ENCODE measurements around the gene FLACC1.

Gene FLACC1

DNA sequence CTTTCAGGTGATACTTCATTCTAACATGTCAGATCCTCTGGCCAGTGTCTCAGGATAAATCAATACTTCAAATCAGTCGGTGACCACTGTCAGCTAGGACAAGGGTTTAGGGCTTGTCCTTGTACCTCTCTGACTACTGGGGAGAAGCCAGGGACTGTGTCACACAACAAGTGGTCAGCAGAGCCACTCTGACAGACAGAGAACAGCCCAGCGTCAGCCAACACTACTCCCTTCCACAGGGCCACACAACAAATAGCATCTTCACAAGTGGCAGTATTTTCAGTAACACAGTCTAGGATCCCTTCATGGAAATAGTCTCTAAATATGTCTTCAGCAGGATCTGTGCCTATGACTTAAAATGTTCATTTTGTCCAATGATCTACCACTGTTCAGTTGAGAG is 14.2 kb downstream of the FLACC1 start:
- TF ChIP-seq FOXP2 (optimal IDR thresholded peaks at IDR 0.05; ENCODE audit: borderline replicate concordance, extremely low read depth, extremely low read length, insufficient read depth) (no peak), POLR2AphosphoS5 (IDR thresholded peaks at IDR 0.05; ENCODE audit: low read depth, low read length) (no peak), SIN3A (IDR thresholded peaks at IDR 0.05; ENCODE audit: borderline replicate concordance, insufficient read depth, low read length) (no peak), TAF1 (IDR thresholded peaks at IDR 0.05; ENCODE audit: borderline replicate concordance, insufficient read depth, low read length) (no peak)
- TF ChIP-seq, protein P1, sequence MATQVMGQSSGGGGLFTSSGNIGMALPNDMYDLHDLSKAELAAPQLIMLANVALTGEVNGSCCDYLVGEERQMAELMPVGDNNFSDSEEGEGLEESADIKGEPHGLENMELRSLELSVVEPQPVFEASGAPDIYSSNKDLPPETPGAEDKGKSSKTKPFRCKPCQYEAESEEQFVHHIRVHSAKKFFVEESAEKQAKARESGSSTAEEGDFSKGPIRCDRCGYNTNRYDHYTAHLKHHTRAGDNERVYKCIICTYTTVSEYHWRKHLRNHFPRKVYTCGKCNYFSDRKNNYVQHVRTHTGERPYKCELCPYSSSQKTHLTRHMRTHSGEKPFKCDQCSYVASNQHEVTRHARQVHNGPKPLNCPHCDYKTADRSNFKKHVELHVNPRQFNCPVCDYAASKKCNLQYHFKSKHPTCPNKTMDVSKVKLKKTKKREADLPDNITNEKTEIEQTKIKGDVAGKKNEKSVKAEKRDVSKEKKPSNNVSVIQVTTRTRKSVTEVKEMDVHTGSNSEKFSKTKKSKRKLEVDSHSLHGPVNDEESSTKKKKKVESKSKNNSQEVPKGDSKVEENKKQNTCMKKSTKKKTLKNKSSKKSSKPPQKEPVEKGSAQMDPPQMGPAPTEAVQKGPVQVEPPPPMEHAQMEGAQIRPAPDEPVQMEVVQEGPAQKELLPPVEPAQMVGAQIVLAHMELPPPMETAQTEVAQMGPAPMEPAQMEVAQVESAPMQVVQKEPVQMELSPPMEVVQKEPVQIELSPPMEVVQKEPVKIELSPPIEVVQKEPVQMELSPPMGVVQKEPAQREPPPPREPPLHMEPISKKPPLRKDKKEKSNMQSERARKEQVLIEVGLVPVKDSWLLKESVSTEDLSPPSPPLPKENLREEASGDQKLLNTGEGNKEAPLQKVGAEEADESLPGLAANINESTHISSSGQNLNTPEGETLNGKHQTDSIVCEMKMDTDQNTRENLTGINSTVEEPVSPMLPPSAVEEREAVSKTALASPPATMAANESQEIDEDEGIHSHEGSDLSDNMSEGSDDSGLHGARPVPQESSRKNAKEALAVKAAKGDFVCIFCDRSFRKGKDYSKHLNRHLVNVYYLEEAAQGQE (IDR thresholded peaks at IDR 0.05; ENCODE audit: insufficient read depth in 1 of 2, low read depth in 2 of 2, low read length in 2 of 2), result no peak

DNA sequence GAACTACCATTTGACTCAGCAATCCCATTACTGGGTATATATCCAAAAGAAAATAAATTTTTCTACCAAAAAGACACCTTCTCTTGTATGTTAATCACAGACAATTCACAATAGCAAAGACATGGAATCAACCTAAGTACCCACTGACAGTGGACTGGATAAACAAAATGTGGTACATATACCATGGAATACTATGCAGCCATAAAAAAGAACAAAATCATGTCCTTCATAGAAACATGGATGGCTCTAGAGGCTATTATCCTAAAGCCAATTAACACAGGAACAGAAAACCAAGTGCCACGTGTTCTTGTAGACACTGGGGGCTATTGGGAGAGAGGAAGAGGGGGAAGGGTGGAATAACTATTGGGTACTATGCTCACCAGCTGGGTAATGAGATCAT is 27.7 kb downstream of the FLACC1 start:
- TF ChIP-seq POLR2AphosphoS5 (IDR thresholded peaks at IDR 0.05; ENCODE audit: low read depth, low read length) (no peak), TAF1 (IDR thresholded peaks at IDR 0.05; ENCODE audit: borderline replicate concordance, insufficient read depth, low read length) (no peak), FOXP2 (optimal IDR thresholded peaks at IDR 0.05; ENCODE audit: borderline replicate concordance, extremely low read depth, extremely low read length, insufficient read depth) (no peak), SIN3A (IDR thresholded peaks at IDR 0.05; ENCODE audit: borderline replicate concordance, insufficient read depth, low read length) (no peak)
- TF ChIP-seq, protein P1 (IDR thresholded peaks at IDR 0.05; ENCODE audit: insufficient read depth in 1 of 2, low read depth in 2 of 2, low read length in 2 of 2), result no peak

DNA sequence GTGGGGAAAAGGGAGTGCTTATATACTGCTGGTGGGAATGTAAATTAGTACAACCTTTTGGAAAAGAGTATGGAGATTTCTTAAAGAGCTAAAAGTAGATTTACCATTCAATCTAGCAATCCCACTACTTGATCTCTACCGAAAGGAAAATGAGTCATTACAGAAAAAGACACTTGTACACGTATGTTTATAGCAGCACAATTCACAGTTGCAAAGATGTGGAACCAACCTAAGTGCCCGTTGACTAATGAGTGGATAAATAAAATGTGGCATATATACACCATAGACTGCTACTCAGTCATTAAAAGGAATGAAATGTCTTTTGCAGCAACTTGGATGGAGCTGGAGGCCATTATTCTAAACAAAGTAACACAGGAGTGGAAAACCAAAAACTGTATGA is 29.5 kb downstream of the FLACC1 start:
- TF ChIP-seq POLR2AphosphoS5 (IDR thresholded peaks at IDR 0.05; ENCODE audit: low read depth, low read length) (no peak), SIN3A (IDR thresholded peaks at IDR 0.05; ENCODE audit: borderline replicate concordance, insufficient read depth, low read length) (no peak)

DNA sequence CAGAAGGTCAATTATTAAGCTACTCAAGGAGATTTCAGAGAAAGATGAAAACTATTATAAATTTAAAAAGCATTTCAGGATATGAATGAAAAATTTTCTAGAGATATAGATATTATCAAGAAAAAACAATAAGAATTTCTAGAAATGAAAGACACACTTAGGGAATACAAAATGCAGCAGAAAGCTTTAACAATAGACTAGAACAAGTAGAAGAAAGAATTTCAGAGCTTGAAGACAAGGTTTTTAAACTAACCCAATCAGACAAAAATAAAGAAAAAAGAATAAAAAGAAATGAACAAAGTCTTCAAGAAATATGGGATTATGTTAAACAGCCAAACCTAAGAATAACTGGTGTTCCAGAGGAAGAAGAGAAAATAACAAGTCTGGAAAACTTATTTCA is 34.4 kb downstream of the FLACC1 start:
- no peak for TF ChIP-seq POLR2AphosphoS5 (IDR thresholded peaks at IDR 0.05; ENCODE audit: low read depth, low read length)
- TF ChIP-seq, protein P1 (IDR thresholded peaks at IDR 0.05; ENCODE audit: insufficient read depth in 1 of 2, low read depth in 2 of 2, low read length in 2 of 2), result no peak
- TF ChIP-seq SIN3A (IDR thresholded peaks at IDR 0.05; ENCODE audit: borderline replicate concordance, insufficient read depth, low read length), result no peak
- no peak for TF ChIP-seq TAF1 (IDR thresholded peaks at IDR 0.05; ENCODE audit: borderline replicate concordance, insufficient read depth, low read length)
- no peak for TF ChIP-seq FOXP2 (optimal IDR thresholded peaks at IDR 0.05; ENCODE audit: borderline replicate concordance, extremely low read depth, extremely low read length, insufficient read depth)

DNA sequence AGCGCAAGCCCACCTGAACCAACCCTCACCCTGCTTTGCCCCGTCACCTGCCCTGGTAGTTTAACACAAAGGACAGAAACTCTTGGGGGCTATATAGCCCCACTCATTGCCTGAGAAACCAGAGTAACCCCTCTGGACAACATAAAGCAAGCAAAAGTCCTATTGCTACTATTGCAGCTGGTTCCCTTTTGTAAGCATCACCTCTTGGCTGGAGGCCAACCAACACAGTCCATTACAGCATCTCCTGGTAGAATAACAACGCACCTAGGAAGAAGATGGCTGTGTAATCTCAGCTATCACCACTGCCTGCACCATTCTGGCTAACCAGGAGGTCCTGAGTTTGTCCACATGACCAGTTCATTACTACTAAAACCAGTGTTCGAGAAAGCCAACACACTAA is 36.4 kb downstream of the FLACC1 start:
- no peak for TF ChIP-seq SIN3A (IDR thresholded peaks at IDR 0.05; ENCODE audit: borderline replicate concordance, insufficient read depth, low read length)
- TF ChIP-seq, protein P1 (IDR thresholded peaks at IDR 0.05; ENCODE audit: insufficient read depth in 1 of 2, low read depth in 2 of 2, low read length in 2 of 2), result no peak
